Stimulated activated naive CD8-positive, alpha-beta T cell treated with anti-CD3 and anti-CD28 coated beads, Interleukin-15, Interleukin-2, amounts not matched to agents 100 U/mL and 50 U/mL, for 24 hours (primary cell): Measurements from ENCODE around the gene SUFU.

Experiments used
- ATAC-seq: fragments of 150-1000 bp; cut with Tn5 transposase; one replicate; pipeline ENCODE4 v1.10.0; 2021
- DNase-seq: peaks from one replicate; pipeline ENCODE4 v3.0.0; 2021

SUFU gene

DNA sequence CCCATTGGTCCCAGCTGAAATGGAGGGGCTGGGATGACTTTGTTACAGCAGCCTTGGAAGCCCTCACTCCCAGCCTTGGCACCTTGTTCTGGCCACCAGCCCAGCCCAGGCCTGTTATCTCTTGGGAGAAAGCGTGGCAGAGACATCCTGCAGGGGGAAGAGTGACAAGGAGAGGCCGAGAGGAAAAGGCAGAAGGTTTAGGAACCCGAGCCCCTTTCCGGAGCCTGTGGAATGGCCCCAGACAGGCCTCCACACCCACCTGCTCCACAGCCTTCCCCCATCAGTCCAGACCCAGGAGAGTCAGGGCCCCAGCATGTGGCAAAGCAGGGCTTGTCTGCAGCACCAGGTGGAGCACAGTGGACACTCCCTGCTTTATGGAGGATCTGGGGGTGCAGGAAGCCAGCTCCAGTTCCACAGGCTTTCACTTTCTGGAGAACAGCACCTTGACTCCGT, 116.4 kb downstream of the SUFU start:
- DNase-seq (no peak), ATAC-seq (no peak)

DNA sequence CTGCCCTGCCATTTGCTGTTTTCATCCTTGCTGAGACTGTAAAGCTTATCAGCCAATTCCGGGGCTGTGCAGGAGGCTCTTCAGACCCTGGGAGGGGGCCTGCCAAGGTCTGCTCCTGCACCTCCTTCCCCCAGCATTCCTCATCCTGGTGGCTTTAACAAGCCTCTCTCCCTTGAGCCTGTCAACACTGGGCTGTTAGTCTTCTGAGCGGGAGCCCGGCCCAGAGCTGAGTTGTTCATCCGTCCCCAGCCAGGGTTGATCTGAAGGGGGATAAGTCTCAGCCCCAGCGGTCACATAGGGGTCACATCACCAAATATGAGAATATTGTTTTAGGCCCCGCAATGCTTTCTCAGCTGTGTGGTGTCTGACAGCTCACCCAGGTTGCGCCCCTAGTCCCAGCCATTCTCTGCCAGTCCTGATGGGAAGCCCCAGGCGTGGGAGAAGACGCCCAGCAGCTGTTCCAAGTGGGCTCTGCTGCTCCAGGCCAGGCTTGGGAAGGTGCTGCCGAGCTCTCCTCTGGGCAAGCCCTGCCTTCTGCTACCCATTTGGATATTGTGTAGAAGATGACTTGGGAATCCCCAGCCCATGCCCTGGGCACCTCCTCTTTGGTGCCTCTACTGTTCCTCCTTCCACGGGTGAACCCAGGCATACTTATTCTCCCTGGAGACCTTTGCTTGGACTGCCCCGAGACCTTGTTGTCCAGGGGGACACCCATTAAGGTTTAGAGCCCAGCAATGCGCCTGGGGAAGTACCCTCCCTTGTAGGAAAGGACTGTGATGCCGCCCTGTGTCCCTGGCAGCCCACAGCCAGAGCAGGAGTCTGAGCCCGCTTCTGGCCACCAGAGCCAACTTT, 117.0 kb downstream of the SUFU start:
- ATAC-seq, result no peak

GRCh38 chr10:102621443-102622325, 117.9 kb downstream of the SUFU start:
- ATAC-seq, result no peak
- DNase-seq, result no peak

More for the DNA sequence above, 117.0 kb downstream of the SUFU start:
- no peak for DNase-seq

- no peak for ATAC-seq
- no peak for DNase-seq
Measured at GRCh38 chr10:102624094-102624493, 120.3 kb downstream of the SUFU start.

DNA sequence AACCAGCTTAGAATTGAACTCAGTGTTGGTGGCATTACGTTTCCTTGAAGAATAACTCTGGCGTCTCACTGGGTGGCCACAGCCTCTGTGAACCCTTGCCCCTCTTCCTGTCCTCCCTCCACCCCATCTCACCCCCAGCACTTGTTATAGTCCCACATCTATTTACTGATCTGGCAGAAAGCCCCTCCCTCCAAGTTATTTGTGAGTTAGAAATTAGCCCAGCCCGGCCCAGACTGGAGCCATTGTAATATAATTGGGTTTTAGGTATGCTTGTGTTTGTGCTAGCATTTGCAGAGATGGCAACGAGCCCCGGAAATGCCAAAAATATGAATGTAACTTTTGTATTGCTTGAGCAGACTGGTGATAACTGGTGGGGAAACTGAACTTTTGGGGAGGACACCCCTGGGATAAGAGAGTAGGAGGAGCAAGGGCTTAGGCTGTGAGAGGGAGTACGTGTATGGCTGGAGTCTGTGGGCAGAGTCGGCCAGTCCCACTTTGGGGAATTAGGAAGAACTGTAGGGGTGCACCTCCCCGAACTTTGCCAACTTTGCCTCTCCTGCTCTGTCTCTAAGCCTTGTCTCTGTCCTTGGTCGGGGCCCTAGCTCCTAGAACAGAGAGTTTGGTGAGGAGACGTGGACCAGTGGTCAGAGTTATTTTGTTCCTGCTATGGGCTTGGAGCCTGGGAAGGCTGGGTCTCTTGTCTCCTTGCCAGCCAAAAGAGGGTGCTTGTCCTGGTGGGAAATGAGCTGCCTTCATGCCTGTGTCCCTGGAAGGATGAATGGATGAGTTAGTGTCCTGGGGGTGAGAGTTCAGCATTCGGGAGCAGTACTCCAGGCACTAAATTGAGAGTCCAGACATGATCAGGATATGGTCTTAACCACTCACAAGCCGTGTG, 121.2 kb downstream of the SUFU start:
- ATAC-seq (no peak), DNase-seq (no peak)

DNA sequence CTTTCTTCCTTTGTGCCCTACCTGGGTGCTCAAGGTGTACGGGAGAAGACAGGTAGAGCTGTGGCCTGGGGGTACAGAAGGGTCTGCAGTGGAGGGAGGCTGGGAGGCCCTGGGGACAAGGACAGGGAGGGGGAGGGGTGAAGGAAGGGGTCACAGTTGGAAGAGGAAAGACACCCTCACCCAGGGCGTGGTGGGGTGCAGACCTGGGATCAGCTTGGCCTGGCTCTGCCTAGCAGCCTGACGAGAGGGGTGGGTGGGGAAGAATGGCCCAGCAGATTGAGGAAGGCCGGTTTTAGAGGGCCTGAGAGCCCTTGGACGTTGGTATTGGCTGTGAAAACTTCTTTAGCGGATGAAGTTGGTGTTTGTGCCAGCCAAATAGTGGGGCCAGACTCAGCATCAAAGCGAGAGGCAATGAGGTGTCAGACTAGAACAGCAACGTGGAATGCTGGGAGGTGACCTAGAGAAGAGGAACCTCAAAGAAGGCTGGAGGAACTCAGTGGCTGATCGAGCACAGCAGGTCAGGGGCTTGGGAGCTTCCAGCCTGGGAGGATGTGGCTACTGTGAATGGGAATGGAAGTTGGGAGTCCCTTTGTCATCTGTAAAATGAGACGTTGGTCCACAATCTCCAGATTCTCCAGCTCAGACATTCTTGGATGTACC, 122.4 kb downstream of the SUFU start:
- DNase-seq (no peak), ATAC-seq (no peak)

DNA sequence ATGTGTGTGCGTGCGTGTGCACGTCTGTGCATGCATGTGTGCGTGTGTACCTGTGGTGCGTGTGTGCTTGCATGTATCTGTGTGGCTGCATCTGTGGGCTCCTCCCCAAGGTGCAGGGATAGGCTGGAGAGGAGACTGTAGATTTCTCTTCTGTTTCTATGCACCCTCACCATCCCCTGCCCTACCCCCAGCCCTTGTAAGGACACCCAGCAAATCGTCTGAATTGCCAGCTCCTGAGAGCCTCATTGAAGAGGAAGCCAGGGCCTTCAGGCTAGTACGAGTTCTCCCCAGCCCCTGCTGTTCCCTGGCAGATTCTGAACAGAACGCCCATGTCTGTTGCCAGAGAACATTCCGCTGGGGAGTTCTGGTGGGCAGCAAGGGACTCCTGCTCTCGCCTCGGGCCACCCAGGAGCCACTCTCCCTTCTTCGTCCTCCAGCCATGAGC, 123.5 kb downstream of the SUFU start:
- DNase-seq (no peak), ATAC-seq (no peak)

DNA sequence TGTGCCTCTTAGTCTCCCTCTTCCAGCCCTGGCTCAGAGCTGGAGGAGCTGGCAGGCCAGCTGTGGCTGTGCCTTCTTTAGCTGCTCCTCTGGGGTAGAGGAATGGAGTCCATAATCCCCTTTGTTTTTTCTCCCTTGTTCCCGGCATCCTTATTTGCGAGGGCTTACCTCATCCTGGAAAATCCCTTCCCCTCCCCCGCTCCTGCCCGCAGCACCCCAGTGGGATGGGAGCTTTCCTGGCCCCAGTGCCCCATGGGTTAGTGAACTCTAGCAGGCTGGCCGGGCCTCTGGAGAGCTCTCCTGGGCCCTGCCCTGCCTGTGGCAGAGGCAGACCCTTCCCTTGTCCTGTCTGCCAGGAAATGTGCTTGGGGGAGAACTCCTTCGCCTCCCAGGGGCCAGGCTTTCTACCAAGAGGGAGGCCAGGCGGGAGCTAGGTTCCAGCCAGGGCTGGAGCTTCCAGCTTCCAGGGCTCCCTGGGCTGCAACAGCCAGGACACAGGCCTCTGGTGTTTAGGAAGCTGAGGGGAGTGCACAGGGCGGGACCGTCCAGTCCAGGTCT, 124.0 kb downstream of the SUFU start:
- ATAC-seq, result no peak
- DNase-seq, result no peak

GRCh38 chr10:102628451-102628911, 124.7 kb downstream of the SUFU start:
- ATAC-seq, result no peak

DNA sequence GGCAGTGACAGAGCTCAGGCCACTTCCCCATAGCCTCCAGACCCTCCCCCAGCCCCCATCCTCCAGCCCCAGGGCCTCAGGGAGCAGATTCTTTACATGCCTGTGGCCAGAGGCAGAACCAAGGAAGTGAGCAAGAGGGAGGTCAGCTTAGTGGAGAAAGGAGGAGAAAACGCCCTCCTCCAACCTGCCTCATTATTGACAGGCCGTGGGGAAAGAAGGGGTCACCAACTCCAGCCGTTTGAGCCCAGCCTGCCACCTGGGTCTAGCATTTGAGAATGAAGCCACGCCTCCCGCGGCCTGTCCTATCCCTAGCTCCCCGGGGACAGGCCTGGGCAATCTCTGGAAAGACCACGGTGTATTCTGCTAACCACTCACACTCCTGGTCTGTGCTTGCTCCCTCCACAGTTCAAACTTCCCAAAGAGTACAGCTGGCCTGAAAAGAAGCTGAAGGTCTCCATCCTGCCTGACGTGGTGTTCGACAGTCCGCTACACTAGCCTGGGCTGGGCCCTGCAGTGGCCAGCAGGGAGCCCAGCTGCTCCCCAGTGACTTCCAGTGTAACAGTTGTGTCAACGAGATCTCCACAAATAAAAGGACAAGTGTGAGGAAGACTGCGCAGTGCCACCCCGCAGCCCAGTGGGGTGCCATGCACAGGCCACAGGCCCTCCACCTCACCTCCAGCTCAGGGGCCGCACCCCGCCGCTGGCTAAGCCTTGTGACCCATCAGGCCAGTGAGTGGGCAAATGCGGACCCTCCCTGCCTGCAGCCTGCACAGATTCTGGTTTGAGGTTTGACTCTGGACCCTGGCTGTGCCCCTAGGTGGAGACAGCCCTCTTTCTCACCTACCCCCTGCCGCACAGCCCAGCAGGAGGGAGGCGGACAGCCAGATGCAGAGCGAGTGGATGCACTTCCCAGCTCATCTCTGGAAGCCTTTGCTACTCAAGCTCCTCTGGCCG, 126.2 kb downstream of the SUFU start:
- DNase-seq (no peak), ATAC-seq (no peak)

More at GRCh38 chr10:102628451-102628911, 124.7 kb downstream of the SUFU start:
- DNase-seq, result no peak

DNA sequence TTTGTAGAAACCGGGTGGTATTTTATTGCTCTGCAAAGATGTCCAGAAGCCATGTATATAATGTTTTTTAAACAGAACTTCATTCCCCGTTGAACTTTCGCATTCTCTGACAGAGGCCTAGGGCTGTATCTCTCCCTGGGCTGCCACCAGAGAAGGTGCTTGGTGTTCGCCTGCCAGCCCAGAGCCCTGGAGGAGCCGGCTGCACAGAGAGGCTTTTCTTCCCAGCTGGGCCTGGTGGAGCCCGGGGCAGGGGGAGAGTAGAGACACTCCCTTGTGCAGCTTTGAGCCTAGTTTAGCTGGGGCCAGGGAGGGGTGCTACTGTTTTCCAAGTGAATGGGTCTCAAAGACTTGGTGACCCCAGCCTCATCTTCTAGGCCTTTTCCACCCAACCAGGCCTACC, 126.9 kb downstream of the SUFU start:
- no peak for DNase-seq

DNA sequence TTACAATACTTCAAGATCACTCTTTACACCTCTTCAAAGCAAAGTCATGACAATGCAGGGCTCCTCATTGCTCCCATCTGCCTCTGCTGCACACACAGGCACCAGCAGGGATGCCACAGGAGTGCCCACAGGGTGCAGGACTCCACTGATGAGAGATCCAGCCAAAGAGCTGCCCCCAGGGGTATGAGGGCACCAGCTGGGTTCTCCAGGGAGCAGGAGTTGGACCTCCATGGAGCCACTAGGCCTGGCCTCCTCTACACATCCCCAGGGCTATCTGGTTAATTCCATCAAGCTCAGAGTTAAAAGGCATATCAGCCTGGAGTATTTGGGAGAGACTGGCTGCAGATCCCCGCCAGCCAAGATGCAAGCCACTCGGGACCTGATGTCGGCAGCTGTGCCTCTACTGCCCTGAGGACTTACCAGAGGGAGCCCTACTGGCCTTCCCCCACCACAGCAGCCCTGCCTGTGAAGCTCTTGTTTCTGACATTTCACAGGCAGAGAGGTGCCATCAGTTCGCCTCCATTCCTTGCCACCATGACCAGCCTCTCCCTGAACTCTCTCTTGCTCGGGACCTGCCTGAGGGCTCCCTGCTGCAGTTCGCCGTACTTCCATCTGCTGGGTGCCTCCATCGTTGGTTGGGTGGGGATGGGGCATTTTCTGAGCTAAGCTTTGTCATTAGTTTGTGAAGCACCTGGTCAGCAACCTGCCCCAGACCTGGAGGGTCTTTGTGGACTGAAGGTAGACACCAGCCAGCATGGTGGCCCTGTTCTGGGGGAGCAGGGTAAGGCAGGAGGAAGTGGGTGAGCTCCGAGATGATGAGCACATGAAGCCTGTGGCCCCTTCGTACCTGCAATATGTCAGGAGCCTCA, 128.0 kb downstream of the SUFU start:
- ATAC-seq, result no peak
- no peak for DNase-seq

More for the DNA sequence above, 126.9 kb downstream of the SUFU start:
- ATAC-seq, result no peak

- DNase-seq (no peak), ATAC-seq (peak; percentile 62)
Measured at GRCh38 chr10:102632394-102633111, 128.8 kb downstream of the SUFU start.

DNA sequence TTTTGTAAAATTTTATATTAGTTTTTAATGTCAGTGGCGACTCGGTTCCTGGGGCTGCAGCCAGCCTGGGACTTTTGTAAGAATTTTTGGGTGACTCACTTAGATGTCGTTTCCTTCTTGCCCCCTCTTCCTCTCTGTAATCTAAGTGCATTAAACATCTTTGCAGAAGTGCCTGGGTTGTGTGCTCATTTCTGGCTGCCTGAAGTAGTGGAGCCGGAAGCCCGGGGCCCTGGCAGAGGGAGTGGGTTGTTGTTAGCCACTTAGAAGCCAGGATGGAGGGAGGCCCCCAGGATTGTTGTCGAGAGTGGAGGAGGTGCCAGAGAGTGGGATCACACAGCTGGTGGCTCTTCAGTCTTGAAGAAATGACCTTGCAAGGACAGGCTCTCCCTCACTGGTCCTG, 129.5 kb downstream of the SUFU start:
- DNase-seq (peak; percentile 62), ATAC-seq (peak; percentile 81)

GRCh38 chr10:102633848-102634247, 130.1 kb downstream of the SUFU start:
- DNase-seq (no peak), ATAC-seq (no peak)

- DNase-seq, result no peak
- no peak for ATAC-seq
Measured at GRCh38 chr10:102634686-102635085, 130.9 kb downstream of the SUFU start.

GRCh38 chr10:102635377-102635776, 131.6 kb downstream of the SUFU start:
- ATAC-seq (no peak), DNase-seq (no peak)

GRCh38 chr10:102639537-102639936, 135.8 kb downstream of the SUFU start:
- ATAC-seq, result no peak

More at GRCh38 chr10:102639537-102639936, 135.8 kb downstream of the SUFU start:
- no peak for DNase-seq
